ENCODE results near the gene ICAM4. TPM values are rescaled to one million over a fixed set of nuclear protein-coding genes. Genes with fewer than 3 reads are reported as not detected.

ICAM4 gene
- total RNA-seq, 4 donors from 2014 or later: 0.47 TPM; not detected in 3

DNA sequence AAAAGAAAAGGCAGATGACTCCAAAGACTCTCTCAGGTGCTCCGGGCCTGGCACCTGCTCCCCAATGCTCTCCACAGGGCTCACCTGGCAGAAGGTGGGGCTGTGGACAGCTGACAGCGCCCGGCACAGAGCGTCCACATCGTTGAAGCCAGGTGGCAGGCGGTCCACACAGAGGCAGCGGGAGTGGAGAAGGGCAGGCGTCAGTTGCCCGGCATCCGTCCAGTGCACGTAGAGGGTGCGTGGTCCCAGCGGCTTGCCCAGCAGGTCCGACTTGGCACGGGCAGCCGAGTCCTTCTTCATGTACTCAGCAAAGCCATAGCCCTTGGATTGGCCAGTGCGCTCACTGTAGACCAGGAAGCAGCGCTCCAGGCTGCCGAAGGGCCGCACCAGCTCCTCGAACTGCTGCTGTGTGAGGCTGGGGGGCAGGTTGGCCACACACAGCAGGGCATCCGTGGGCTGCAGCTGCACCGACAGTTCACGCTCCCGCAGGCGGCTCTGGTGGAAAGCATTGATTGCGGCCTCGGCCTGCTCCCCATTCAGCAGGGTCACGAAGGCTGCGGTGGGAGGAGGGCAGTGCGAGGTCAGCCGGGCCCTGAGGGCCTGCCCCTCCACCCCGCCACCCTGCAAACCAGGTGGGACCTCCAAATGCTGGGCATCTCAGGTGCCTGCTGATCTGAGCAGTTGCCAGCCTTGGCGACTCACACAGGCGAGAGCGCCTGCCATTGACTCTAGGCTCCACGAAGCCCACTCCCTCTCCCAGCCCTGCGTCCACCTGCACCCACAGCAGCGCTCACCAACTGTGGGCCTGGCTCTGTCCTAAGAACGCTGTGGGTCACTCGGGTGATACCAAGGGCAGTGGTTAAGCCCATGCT lies 42.0 kb downstream of the ICAM4 start:
- Histone ChIP-seq H3K4me1 (peaks cover 0 to 18% (median 11%) of the 10 kb centered on the region in 3 donors), H3K27ac (no peak overlapping the region), H3K9me3 (no peaks in the 10 kb centered on the region), H3K4me3 (no peak overlapping the region), H3K27me3 (no peaks in the 10 kb centered on the region), H3K36me3 (peaks cover 0 to 72% of the 10 kb centered on the region in 2 donors)
- TF ChIP-seq POLR2A (IDR thresholded peaks at IDR 0.05): no peak
- no peak for TF ChIP-seq EP300 (IDR thresholded peaks at IDR 0.05)
- TF ChIP-seq, protein P1, sequence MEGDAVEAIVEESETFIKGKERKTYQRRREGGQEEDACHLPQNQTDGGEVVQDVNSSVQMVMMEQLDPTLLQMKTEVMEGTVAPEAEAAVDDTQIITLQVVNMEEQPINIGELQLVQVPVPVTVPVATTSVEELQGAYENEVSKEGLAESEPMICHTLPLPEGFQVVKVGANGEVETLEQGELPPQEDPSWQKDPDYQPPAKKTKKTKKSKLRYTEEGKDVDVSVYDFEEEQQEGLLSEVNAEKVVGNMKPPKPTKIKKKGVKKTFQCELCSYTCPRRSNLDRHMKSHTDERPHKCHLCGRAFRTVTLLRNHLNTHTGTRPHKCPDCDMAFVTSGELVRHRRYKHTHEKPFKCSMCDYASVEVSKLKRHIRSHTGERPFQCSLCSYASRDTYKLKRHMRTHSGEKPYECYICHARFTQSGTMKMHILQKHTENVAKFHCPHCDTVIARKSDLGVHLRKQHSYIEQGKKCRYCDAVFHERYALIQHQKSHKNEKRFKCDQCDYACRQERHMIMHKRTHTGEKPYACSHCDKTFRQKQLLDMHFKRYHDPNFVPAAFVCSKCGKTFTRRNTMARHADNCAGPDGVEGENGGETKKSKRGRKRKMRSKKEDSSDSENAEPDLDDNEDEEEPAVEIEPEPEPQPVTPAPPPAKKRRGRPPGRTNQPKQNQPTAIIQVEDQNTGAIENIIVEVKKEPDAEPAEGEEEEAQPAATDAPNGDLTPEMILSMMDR (IDR thresholded peaks at IDR 0.05): no peak
- no peak for TF ChIP-seq POLR2AphosphoS5 (IDR thresholded peaks at IDR 0.05)
- 80 to 88% methylated on average over 2 to 7 of the region's 41 CpGs for WGBS, 2 donors (ENCODE audit: low coverage in 1 of 2)
- ATAC-seq: no peak

DNA sequence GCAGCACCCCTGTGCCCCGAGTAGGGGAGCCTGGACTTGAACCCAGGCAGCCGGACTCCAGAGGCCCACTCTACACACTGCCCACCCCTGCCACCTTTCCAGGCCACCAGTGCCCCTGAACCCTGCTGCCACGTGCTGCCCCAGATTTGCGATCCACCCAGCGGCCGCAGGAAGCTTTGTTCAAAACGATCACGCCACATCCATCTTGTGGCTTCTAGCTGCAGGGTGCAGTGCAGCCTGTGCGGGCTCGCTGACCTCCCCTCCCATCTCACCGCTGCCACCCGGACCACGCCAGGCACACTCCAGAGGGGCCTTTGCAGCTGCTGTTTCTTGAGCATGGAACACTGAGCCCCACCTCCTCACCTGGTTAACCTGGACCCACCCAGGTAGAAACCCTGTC lies 42.8 kb downstream of the ICAM4 start:
- TF ChIP-seq, protein P1 (IDR thresholded peaks at IDR 0.05): no peak
- TF ChIP-seq POLR2AphosphoS5 (IDR thresholded peaks at IDR 0.05) (no peak), POLR2A (IDR thresholded peaks at IDR 0.05) (no peak), EP300 (IDR thresholded peaks at IDR 0.05) (no peak)
- no peak overlapping the region for H3K27ac ChIP-seq
- WGBS, 2 donors (ENCODE audit: low coverage in 1 of 2): 86% methylated on average over 7 of the region's 13 CpGs; no CpG with 5 or more reads in 1 of the 2 donors
- H3K36me3 ChIP-seq: peaks cover 0 to 64% of the 10 kb centered on the region in 2 donors
- H3K27me3 ChIP-seq: no peaks in the 10 kb centered on the region
- peaks cover 0 to 26% (median 17%) of the 10 kb centered on the region in 3 donors for H3K4me1 ChIP-seq
- no peak for ATAC-seq
- no peaks in the 10 kb centered on the region for H3K9me3 ChIP-seq
- H3K4me3 ChIP-seq: no peak overlapping the region

GRCh38 chr19:10332158-10332964 lies 45.6 kb downstream of the ICAM4 start:
- ATAC-seq: no peak
- no peaks in the 10 kb centered on the region for H3K27me3 ChIP-seq
- H3K36me3 ChIP-seq: peaks cover 0 to 36% of the 10 kb centered on the region in 2 donors
- TF ChIP-seq POLR2A (IDR thresholded peaks at IDR 0.05) (no peak), EP300 (IDR thresholded peaks at IDR 0.05) (no peak), POLR2AphosphoS5 (IDR thresholded peaks at IDR 0.05) (no peak)
- TF ChIP-seq, protein P1 (IDR thresholded peaks at IDR 0.05): no peak
- peak overlapping the region; percentile 86 for H3K4me3 ChIP-seq
- H3K9me3 ChIP-seq: no peaks in the 10 kb centered on the region
- peaks cover 0 to 39% (median 17%) of the 10 kb centered on the region in 3 donors for H3K4me1 ChIP-seq
- peak overlapping the region; percentile 89 to 97 (median 93) for H3K27ac ChIP-seq
- 6 to 26% methylated on average over 7 to 8 of the region's 18 CpGs for WGBS, 2 donors (ENCODE audit: low coverage in 1 of 2)

DNA sequence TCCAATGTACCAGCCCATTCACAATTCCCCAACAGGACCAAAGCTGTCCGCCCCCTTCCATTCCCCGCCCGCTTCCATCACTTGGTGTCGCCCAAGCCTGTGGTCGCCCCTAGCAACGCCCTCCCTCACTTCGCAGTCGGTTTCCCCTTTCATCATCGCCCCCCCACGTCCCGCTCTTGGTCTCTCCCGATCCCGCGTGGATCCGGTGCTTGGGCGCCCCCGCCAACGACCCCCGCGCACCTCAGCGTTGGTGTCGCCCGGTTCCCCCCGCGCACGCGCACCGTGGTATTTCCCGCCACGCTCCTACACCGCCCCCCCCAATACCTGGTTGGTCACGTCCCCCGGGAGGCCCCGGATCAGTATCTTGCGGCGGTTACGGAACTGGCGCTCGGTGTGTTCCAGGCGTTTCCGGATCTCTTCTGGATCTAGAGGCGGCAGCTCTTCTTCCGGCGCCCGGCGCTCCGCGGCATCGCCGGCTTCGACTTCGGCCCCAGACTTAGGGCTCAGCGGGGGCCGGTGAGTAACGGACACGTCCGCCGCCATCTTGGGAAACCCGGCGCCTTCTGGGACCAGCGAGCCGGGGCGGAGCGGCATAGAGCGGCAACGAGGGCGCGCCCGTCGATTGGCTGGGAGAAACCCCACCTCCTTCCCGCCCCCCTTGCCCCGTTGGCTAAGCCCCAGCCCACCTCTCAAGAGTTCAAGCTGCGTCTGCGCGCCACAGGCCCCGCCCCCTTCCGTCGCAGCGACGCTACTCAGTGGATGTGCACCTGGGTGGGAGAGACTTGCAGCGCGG lies 46.4 kb downstream of the ICAM4 start, which contains the start of gene RAVER1:
Gene RAVER1 (minus strand): TSS at position 565 of the 793 bp plus-strand sequence. CDS start 22 bp downstream, at position 543.
- no peaks in the 10 kb centered on the region for H3K9me3 ChIP-seq
- no peak for TF ChIP-seq EP300 (IDR thresholded peaks at IDR 0.05)
- TF ChIP-seq, protein P1 (IDR thresholded peaks at IDR 0.05): no peak
- TF ChIP-seq POLR2AphosphoS5 (IDR thresholded peaks at IDR 0.05): peak; percentile 85
- peak; percentile 76 to 81 for TF ChIP-seq POLR2A (IDR thresholded peaks at IDR 0.05)
- peaks cover 0 to 28% of the 10 kb centered on the region in 2 donors for H3K36me3 ChIP-seq
- no peaks in the 10 kb centered on the region for H3K27me3 ChIP-seq
- 0 to 4% methylated on average over 10 to 13 of the region's 82 CpGs for WGBS, 2 donors (ENCODE audit: low coverage in 1 of 2)
- peaks cover 0 to 39% (median 17%) of the 10 kb centered on the region in 3 donors for H3K4me1 ChIP-seq
- peak within 1 kb of the TSS; percentile 89 to 97 (median 93) for H3K27ac ChIP-seq
- peak within 1 kb of the TSS; percentile 86 for H3K4me3 ChIP-seq
- ATAC-seq: peak; percentile 95
